Stimulated activated CD4-positive, alpha-beta T cell treated with anti-CD3 and anti-CD28 coated beads, TNF-alpha, amount 100 ng/mL, for 4 hours (primary cell): ENCODE measurements around the gene KMT2C.
"Not testable (repeated sequence)": the region's sequence is repeated elsewhere in the genome, so short reads cannot be mapped to it uniquely, and the experiment has no call there.

ENCODE experiments used
- DNase-seq, 3 experiments: peaks; one replicate each; pipeline ENCODE4 v3.0.0-alpha.2; 2020; ENCODE audit warnings: low read depth in 3 of 3

The KMT2C gene

DNA sequence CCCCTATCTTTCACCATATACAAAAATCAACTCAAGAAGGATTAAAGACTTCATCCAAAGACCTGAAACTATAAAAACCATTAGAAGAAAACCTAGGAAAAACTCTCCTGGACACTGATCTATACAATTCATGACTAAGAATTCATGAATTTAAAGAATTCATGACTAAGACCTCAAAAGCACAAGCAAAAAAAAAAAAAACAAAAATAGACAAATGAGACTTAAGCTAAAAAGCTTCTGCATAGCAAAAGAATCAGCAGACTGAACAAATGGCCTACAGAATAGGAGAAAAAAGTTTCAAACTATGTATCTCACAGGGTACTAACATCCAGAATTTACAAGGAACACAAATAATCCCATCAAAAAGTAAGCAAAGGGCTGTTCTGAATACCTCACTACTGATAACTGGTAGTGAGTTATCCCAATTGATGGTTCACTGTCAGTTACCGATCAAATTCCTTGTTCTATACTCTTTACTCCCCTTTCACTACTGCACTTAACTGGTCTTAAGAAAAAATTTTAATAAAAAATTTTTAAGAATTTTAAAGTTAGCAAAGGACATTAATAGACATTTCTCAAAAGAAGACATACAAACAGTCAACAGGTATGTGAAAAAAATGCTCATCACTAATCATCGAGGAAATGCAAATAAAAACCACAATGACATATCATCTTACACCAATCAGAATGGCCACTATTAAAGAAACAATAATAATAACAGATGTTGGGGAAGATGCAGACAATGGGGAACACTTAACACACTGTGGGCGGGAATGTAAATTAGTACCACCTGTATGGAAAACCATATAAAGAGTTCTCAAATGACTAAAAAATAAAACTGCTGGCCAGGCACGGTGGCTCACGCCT, 33.2 kb downstream of the KMT2C start:
- DNase-seq, result no peak

DNA sequence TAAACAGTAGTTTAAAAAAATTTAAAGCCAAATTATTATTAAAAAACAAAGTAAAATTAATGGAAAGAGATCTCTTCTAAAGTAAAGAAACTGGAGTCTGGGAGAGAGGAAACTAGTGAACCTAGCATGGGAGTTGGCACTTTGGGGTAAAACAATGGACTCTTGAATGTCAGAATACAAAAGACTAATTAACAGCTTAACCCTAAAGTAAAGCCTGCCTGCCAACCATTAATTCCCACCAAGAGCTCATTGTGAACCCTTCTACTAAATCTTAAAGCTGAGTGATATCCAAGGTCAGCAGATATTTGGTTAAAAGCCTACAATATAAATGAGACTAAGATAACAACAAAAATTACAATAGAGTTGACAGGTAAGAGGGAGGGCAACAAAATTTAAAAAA, 36.5 kb downstream of the KMT2C start:
- DNase-seq, result no peak

DNA sequence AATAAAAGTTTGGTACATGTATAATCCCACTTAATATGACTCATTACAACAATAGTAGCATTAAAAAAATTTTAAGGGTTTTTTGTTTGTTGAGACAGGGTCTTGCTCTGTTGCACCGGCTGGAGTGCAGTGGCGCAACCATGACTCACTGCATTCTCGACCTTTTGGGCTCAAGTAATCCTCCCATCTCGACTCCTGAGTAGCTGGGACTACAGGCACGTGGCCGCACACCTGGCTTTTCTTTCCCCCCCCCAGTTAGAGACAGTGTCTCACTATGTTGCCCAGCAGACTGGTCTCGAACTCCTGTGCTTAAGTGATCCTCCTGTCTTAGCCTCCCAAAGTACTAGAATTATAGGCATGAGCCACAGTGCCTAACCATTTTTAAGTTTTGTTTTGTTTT, 40.7 kb downstream of the KMT2C start:
- DNase-seq, result no peak

DNA sequence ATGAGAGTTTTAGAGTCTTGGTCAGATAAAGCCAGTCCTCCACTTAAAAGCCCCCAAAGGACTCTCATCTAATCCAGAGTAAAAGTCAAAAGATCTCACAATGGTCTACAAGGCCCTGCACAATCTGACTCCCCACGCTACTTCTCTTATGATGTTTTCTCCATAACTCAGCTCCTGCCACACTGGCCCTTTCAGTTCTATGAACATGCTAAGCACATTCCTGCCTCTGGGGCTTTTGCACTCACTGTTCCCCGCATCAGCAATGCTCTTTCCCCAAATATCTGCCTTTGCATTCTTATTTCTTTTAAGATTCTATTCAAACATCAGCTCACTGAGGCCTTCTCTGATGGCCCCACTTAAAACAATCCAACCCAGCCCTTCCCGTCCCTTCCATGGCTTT, 41.6 kb downstream of the KMT2C start:
- not testable (repeated sequence) for DNase-seq

DNA sequence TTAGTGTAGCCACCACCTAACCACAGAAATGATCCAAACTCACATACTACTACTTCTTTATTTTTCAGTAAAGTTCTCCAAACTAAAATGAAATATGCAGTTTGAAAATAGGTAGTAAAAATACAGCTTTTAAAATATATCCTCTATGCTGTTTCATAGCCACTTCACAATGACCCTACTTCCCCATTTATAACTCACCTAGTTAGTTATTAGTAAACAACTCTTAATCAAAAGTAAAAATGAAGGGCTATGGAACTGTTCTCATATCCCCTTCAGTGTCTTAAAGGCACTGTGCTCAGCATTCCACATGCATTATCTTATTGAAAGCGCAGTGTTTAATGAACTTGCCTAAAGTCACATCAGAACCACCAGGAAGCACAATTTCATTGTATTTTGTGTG, 43.5 kb downstream of the KMT2C start:
- DNase-seq, result no peak

DNA sequence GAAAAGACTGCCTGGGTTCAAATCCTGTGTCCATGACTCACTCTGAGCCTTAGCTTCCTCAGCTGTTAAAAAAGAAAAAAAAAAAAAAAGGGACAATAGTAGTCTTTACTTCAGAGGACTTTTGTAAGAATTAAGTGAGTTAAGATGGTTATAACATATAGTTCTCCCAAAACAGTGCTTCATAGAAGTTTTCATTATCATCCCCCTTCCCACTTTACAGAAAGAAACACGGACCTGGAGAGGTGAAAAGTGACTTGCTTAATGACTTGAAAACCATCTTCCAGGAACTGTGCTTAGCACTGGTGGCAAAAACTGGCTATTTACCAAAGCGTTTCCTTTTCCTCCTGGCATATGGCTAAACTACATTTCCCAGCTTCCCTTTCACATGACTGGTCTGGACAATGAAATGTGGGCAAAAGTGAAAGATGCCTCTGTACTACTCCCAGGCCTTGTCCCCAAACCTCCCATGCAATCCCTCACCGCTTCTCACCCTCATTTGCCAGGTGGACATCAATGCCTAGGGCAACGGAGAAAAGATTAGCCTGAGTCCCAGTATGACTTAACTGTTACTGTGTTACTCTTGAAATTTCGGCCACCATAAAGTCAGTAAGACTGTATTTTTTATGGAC, 49.6 kb downstream of the KMT2C start:
- DNase-seq, result not testable (repeated sequence)

DNA sequence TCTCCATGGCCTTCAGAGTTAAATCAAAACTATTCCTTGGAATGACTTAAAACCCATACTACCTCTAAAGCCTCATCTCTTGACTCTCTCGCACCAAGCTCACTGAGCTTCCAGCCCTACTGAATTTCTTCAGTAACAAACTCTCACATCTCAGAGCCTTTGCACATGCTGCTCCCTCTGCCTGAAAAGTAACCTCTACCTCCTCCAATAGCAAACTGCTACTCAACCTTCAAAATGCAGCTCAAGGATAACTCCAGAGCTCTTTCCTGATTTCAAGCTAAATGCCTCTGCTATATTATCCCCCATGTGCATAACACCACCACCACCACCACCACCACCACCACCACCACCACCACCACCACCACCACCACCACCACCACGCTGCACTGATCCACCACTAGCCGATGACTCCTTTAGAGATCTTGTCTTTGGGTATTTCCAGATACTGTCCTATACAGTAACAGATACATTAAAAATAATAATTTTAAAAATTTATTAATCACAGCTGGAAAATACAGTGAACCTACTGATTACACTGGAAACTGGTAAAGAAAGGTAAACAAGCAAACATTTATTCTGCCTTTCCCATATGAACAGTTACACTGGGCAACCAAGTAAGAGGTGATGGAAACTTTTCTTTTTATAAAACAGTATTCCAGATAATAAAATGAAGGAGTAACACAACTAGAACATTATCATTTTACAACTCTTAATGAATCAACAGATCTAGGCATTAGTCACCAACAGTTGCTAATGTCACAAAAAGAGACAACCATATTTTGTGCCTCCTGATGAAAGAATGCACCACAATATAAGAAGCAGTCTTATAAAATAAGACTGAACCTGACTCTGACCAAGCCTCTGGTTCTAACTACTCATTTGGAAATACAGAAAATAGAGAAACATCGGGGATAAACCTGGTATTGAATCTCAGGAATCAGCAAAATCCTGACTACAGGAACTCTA, 51.3 kb downstream of the KMT2C start:
- not testable (repeated sequence) for DNase-seq

DNA sequence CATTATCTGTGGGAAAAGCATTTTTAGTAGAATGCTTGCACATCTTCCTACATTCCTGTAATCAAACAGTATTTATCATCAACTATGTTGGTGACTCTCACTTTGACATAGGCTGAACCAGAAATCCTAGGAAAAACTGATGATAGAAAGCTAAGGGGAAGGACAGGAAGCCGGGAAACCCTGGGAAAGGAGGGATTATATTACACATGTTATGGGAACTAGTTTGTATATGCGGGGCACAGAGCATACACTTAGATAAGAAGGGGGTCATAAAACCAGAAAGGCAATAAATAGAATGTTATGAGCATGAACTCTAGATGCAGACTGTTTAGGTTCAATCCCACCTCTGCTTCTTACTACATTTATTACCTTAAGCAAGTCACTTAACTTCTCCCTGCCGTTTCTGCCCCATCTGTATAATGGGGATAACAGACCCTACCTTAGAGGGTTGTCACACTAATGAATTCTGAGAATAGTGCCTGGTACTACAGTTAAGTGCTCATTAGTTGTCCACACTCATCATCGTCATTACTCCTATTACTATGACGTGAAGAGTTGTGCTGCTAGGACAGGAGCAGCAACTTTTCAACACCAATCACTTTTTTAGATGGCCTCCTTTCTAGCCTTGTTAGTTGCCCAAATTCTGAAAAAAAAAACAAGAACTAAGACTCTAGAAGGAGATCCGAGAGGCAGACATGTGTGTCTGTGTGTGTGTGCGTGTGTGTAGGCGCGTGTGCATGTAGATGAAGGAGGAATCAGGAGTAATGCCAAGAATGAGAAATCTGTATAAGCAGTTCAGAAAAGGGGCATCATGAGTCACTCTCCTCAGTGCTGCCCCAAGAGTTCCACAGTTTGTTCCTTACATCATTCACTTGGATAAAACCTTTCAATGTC, 52.2 kb downstream of the KMT2C start:
- no peak for DNase-seq

DNA sequence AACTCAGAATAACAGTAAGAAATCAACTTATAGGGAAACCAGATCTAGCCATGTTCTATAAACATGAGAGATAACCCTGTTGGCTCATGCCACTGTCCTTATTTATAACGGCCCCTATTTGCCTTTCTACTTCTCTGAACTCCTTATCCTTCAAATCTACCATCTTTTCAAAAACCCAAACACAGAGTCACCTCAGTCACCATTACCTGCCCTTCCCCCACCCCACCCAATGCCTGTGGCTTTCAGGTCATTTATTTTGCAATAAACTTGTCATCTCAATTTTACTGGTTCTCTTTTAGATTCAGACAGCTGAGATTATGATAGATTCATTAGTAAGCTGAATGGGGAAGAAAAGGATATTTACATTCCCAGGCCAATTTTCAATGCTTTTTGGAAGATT, 53.6 kb downstream of the KMT2C start:
- DNase-seq, result no peak

DNA sequence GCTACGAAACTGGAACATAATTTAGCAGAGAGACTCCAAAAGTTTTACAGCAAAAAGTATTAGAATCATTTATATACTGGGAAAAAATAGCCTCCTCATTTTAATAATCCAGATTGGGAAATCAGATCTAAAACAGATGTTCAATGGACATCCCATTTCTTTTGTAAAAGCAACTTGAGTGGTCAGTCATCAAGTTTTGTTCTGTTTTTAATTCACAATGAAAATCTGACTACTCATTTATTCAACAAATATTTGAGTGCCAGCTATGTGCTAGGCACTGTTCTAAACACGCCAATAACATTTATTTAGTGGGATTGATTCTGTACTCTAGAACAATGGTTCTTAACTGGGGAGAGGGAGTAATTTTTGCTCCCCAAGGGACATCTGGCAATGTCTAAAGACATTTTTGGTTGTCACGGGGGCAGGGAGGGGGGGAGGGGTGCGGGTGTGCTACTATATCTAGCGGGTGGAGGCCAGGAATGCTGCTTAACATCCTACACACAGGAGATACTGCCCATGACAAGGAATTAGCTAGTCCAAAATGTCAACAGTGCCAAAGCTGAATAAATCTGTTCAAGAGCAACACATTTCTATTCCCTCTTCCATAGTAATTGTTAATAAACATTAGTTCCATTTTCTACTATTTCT, 54.7 kb downstream of the KMT2C start:
- not testable (repeated sequence) for DNase-seq

DNA sequence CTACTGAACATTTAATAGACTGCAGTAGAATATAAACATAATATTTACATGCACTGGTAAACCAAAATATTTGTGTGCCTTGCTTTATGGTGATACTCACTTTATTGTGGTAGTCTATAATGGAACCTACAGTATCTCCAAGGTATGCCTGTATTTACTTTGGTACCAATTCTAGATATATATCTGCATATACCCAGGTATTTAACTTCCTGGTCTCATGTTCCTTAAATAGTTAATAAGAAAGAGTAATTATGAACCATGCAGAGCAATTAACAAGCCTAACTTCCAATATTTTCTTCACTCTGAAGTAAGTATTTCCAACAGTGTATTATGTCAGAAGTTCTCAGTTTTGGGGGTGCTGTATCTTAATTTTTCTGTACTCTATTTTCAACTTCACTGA, 57.3 kb downstream of the KMT2C start:
- not testable (repeated sequence) for DNase-seq

DNA sequence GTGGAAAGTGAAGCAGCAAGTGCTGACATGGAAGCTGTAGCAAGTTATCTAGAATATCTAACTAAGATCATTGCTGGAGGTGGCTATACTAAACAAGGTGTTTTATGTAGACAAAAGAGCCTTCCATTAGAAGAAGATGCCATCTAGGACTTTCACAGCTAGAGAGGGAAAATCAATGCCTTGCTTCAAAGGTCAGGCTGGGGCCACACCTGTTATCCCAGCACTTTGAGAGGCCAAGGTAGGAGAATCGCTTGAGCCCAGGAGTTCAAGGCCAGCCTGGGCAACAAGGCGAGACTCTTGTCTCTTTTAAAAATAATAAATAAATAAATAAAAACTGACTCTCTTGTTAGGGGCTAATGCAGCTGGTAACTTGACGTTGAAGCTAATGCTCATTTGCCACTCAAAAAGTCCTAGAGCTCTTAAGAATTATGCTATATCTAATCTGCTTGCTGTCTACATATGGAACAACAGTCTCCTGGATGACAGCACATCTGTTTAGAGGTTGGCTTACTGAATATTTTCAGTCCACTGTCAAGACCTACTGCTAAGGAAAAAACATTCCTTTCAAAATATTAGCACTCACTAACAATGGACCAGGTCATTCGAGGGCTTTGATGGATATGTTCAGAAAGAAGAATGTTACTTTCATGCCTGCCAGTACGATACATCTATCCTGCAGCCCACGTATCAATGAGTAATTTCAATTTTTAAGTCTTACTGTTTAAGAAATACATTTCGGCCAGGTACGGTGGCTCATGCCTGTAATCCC, 58.9 kb downstream of the KMT2C start:
- not testable (repeated sequence) for DNase-seq

DNA sequence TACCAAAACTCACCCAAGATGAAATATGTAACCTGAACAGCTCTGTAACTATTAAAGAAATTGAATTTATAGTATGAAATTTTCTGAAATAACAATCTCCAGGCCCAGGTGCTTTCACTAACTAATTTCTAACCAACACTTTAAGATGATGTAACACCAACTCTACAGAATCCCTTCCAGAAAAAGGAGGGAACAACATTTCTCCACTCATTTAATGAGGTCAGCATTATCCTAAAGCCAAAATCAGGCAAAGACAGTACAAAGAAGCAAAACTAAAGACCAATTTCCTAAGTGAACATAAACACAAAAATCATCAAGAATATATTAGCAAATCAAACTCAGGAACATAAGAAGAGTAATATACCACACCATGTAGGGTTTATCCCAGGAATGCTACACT, 65.5 kb downstream of the KMT2C start:
- DNase-seq, result no peak

DNA sequence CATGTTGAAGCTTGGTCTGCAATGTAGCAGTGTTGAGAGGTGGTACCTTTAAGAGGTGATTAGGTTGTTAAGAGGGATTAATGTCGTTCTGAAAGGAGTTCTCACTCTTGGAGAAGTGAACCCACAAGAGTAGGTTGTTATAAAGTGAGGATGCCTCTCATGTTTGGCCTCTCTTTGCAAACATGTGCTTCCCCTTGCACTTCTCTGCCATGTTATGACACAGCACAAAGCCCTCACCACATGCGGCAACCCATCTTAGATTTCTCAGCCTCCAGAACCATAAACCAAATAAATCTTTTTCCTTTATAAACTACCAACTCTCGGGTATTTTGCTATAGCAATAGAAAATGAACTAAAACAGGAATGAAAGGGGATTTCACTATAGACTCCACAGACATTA, 66.3 kb downstream of the KMT2C start:
- DNase-seq, result no peak

DNA sequence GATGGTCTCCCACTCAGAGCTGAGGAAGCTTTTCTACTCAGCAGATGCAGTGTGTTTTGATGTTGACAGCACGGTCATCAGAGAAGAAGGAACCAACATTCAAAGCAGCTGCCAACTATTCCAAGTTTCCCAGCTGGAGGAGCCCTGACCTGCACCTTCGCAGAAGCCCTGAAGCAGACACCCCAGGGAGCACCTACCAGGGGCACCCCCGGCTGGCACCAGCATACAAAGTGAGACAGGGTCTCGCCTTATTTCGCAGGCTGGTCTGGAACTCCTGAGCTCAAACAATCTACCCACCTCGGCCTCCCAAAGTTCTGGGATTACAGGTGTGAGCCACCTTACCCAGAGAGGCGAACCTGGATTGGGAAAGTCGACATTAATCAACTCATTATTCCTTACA, 68.6 kb downstream of the KMT2C start:
- DNase-seq, result no peak

DNA sequence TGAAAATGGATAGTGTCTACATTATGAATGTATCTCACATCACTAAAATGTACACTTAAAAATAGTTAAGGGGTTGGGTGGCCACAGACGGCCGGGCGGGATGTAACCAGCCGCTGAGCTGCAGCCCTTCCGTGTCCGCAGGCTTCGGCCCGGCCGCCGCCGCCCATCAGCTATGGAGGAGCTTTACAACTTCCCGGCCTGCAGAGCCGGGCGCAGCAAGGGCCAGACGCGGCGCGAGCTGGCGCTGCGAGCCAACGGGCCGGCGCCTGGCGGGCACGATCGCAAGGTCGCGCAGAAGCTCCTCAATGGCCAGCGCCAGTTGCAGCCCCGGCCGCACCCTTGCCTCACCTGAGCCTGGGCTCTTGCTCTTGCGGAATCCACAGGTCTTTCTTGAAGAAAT, 69.1 kb downstream of the KMT2C start:
- DNase-seq, result no peak

DNA sequence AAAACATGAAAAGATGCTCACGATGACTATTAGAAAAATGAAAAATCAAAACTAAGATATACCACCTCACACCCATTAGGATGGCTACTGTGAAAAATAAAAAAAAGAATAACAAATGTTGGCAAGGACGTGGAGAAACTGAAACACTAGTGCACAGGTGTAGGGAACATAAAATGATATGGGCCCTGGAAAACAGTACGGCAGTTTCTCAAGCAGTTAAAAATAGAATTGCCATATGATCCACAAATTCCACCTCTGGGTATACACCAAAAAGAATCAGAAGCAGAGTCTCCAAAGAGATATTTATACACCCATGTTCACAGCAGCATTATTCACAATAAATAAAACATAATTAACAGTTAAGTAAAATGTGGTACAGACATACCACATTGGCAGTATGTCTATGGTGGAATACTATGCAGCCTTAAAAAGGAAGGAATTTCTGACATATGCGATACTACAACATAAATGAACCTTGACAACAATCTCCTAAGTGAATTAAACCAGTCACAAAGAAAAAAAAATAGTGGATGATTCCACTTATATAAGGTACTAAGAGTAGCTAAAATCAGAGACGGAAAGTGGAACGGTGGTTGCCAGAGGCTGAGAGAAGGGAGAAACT, 69.7 kb downstream of the KMT2C start:
- no peak for DNase-seq

DNA sequence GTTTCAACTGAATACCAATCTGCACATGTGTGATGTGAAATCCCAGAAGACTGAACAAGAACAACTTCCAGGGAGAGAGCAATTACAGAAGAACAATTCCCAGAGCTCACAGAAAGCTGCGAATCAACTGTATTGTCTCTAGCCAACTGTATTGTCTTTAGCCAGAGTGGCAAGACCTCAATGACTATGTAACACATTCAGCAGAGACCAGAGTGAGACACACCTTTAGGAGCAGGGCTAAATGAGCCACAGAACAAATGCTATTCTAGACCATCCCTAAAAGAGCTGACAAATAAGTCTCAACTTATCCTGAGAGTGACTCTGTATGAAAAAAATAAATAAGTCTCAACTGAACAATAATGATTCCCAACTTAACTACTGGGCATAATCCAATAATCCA, 72.0 kb downstream of the KMT2C start:
- no peak for DNase-seq

DNA sequence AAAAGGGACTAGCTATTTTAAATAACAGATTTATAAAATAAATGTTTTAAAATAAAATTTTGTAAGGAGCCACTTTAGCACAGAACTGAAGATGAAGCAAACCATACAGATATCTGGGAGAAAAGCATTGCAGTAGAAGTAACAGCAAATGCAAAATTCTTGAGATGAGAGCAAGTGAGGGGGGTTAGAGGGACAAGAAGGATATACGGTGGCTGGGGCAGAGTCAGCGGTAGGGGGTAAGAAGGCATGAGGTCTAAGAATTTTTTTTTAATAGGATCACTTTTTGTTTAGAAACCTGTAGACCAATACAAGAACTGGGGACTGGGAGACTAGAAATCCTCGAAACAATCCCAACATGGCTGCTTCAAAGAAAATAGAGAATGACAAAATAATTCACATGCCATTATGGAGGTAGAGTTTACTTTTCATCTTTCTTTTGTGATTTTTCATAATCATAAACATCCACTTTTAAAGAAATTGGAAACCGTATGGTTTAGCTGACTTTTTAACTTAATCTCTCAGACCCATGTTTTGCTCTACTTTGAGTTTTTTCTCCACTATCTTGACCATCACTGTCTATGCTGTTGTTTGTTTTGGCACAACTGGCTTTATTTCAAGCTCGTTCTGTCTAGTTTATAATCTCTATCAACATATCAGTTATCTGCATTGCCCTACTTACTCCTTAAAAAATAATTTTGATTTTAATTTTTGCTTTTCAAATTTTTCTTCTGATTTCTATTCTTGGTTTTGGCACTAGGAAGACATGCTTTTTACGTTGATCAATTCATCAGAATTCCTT, 73.5 kb downstream of the KMT2C start:
- no peak for DNase-seq
